GM12878 (cell line): Measurements from ENCODE around the gene IL17RC. TPM values are rescaled to one million over a fixed set of nuclear protein-coding genes. Genes with fewer than 3 reads are reported as not detected.

Experiments used
- ATAC-seq: fragments of 200-7000 bp; cut with Tn5 transposase; 3 replicates; pipeline ENCODE4 v1.9.1; 2020; ENCODE audit warnings: mild to moderate bottlenecking, moderate library complexity
- BruUV-seq: library from RNA; stranded (reverse); fragments of 400-500 nt; replicated peaks from 2 replicates; lab custom pipeline; 2021; lab: Mats Ljungman, UMichigan
- CTCF ChIA-PET: fragments of 300-600 bp; sonication (Branson Sonifier 250); formaldehyde crosslinking; extraction: SDS; loops from one replicate; lab custom pipeline; 2021; ENCODE audit warnings: inconsistent platforms; lab: Yijun Ruan, JAX
- POLR2A ChIA-PET: fragments of 350-600 bp; formaldehyde crosslinking; extraction: SDS; loops from one replicate; lab custom pipeline; 2021; ENCODE audit warnings: inconsistent platforms; lab: Charles Lee
- RAD21 ChIA-PET: fragments of 300-600 bp; sonication (Branson Sonifier 250); formaldehyde crosslinking; loops from one replicate; lab custom pipeline; 2023; ENCODE audit warnings: antibody characterized with exemption; ENCODE audit not compliant: unreplicated experiment; lab: Charles Lee
- SMC1A ChIA-PET: fragments of 300-600 bp; sonication (Branson Sonifier 250); formaldehyde crosslinking; loops from one replicate; lab custom pipeline; 2023; ENCODE audit not compliant: unreplicated experiment, uncharacterized antibody; lab: Charles Lee
- DNase-seq: peaks from one replicate; pipeline ENCODE4 v3.0.0-alpha.2; 2011; ENCODE audit warnings: low read depth, low spot score
- FAIRE-seq: peaks from 3 replicates; lab custom pipeline; 2011; peaks lifted over from hg19 to GRCh38; lab: Jason Lieb, UNC
- H2AFZ ChIP-seq: 2 replicates; pipeline ENCODE4 v1.6.0; 2011; ENCODE audit warnings: low read depth, low read length, control low read depth; ENCODE audit not compliant: control insufficient read depth
- H3K27ac ChIP-seq: 2 replicates; pipeline ENCODE4 v1.5.1; 2011; ENCODE audit warnings: control low read depth; ENCODE audit not compliant: control insufficient read depth, insufficient read depth
- H3K27me3 ChIP-seq, 2 experiments: replicated peaks in 1 of 2; 2 replicates each; pipeline versions ENCODE4 v1.6.0 to v1.6.1; 2011; ENCODE audit warnings: low read length in 1 of 2; ENCODE audit not compliant: control insufficient read depth in 2 of 2, insufficient read depth in 2 of 2
- H3K36me3 ChIP-seq, 2 experiments: 2 replicates each; pipeline ENCODE4 v1.5.1; 2011; ENCODE audit warnings: low read length in 1 of 2; ENCODE audit not compliant: control insufficient read depth in 2 of 2, insufficient read depth in 2 of 2
- H3K4me1 ChIP-seq: 2 replicates; pipeline ENCODE4 v1.6.1; 2011; ENCODE audit warnings: mild to moderate bottlenecking, low read length, moderate library complexity, mixed read lengths; ENCODE audit not compliant: control insufficient read depth, insufficient read depth
- H3K4me2 ChIP-seq: 2 replicates; pipeline ENCODE4 v1.6.0; 2011; ENCODE audit warnings: control low read depth; ENCODE audit not compliant: control insufficient read depth, insufficient read depth
- H3K4me3 ChIP-seq: fragments of 200-600 bp; sonication (generic); 2 replicates; pipeline ENCODE4 v1.5.1; 2016
- H3K79me2 ChIP-seq: 2 replicates; pipeline ENCODE4 v1.6.0; 2011; ENCODE audit warnings: low read length; ENCODE audit not compliant: control insufficient read depth, insufficient read depth
- H3K9ac ChIP-seq: 2 replicates; pipeline ENCODE4 v1.8.0; 2011; ENCODE audit warnings: low read length, control low read depth, mixed read lengths; ENCODE audit not compliant: control insufficient read depth, insufficient read depth
- H3K9me3 ChIP-seq: replicated peaks from 3 replicates; pipeline ENCODE4 v1.5.1; 2011; ENCODE audit warnings: mild to moderate bottlenecking, low read length; ENCODE audit not compliant: control insufficient read depth, insufficient read depth
- H4K20me1 ChIP-seq: 2 replicates; pipeline ENCODE4 v1.6.0; 2011; ENCODE audit not compliant: control insufficient read depth, insufficient read depth
- CHD4 ChIP-seq: fragments of 200-600 bp; sonication (generic); IDR thresholded peaks from 2 replicates; pipeline ENCODE4 v1.6.1; 2016; ENCODE audit warnings: mild to moderate bottlenecking
- ESRRA ChIP-seq: IDR thresholded peaks from 2 replicates; pipeline ENCODE4 v1.6.1; 2012; ENCODE audit warnings: mild to moderate bottlenecking, low read length, improper control_type of control experiment
- HCFC1 ChIP-seq: fragments of 150-350 bp; IDR thresholded peaks from 2 replicates; pipeline ENCODE4 v1.6.1; 2014; ENCODE audit warnings: low read length
- MXI1 ChIP-seq: fragments of 150-350 bp; IDR thresholded peaks from 2 replicates; pipeline ENCODE4 v1.6.1; 2011; ENCODE audit warnings: low read depth, mild to moderate bottlenecking, inconsistent platforms, low read length, improper control_type of control experiment
- NFIC ChIP-seq: IDR thresholded peaks from 2 replicates; pipeline ENCODE4 v1.6.1; 2012; ENCODE audit warnings: low read depth, mild to moderate bottlenecking, inconsistent platforms, low read length, moderate library complexity
- NFYB ChIP-seq: IDR thresholded peaks from 2 replicates; pipeline ENCODE4 v1.6.1; 2011; ENCODE audit warnings: low read depth, mild to moderate bottlenecking, low read length, improper control_type of control experiment, moderate library complexity; ENCODE audit not compliant: insufficient read depth
- NRF1 ChIP-seq: conservative IDR thresholded peaks from 2 replicates; pipeline ENCODE4 v1.6.1; 2011; ENCODE audit warnings: mild to moderate bottlenecking, low read depth, low read length, improper control_type of control experiment
- RELB ChIP-seq: fragments of 450-650 bp; IDR thresholded peaks from 2 replicates; pipeline ENCODE4 v1.6.1; 2017; ENCODE audit warnings: low read depth, mild to moderate bottlenecking, moderate library complexity
- SIX5 ChIP-seq: IDR thresholded peaks from 2 replicates; pipeline ENCODE4 v1.6.1; 2011; ENCODE audit warnings: mild to moderate bottlenecking, low read depth, low read length, moderate library complexity; ENCODE audit not compliant: severe bottlenecking
- SUZ12 ChIP-seq: fragments of 200-600 bp; sonication (generic); IDR thresholded peaks from one replicate; pipeline ENCODE4 v1.6.1; 2018; ENCODE audit warnings: antibody characterized with exemption, mild to moderate bottlenecking; ENCODE audit not compliant: unreplicated experiment
- ZBTB4 ChIP-seq: fragments of 450-650 bp; formaldehyde crosslinking; IDR thresholded peaks from 2 replicates; pipeline ENCODE4 v1.4.0; 2022; ENCODE audit warnings: mild to moderate bottlenecking, moderate library complexity
- ZNF24 ChIP-seq: fragments of 450-650 bp; IDR thresholded peaks from 2 replicates; pipeline ENCODE4 v1.6.1; 2017; ENCODE audit warnings: antibody characterized with exemption, mild to moderate bottlenecking
- ZNF687 ChIP-seq: fragments of 450-650 bp; IDR thresholded peaks from 2 replicates; pipeline ENCODE4 v1.6.1; 2017; ENCODE audit warnings: mild to moderate bottlenecking, moderate library complexity
- WGBS: methylation state at CpG from one replicate; pipeline ENCODE4 v1.1.6; 2016; ENCODE audit warnings: low lambda C conversion rate; ENCODE audit not compliant: insufficient replicate concordance, insufficient coverage; ENCODE audit errors: missing lambda C conversion rate; 5-methylcytosine and 5-hydroxymethylcytosine counted together
- in situ Hi-C: fragments of 300-500 bp; cut with MboI; formaldehyde crosslinking; loops from 9 replicates; pipeline ENCODE4 v1.14.3; 2018; ENCODE audit warnings: mixed read lengths
- intact Hi-C: fragments of 100-400 bp; cut with micrococcal nuclease; formaldehyde crosslinking; loops from one replicate; pipeline ENCODE4 v1.14.2; 2022; ENCODE audit not compliant: unreplicated experiment
- polyA plus RNA-seq, 11 experiments: library from polyadenylated mRNA; depleted of rRNA in 4 of 11; unstranded in 6 of 11; stranded (reverse) in 5 of 11; fragments of >200 nt; fragmentation: Nextera tagmentation in 4 of 11; fragmentation: Illumina TruSeq in 1 of 11; extraction: Ambion mirVana in 4 of 11; extraction: Trizol in 1 of 11; gene quantifications; 1 replicate in 1 of 11; 2 replicates in 10 of 11; pipeline versions ENCODE4 v1.2.1 to v1.2.3, GENCODE V29; 2011 to 2016; ENCODE audit warnings: inconsistent platforms in 2 of 11, missing spikeins in 2 of 11, low read depth in 1 of 11
- total RNA-seq, 4 experiments: library from RNA; depleted of rRNA in 3 of 4; stranded (reverse); fragments of >200 nt in 3 of 4; fragmentation: Illumina TruSeq in 1 of 4; extraction: Trizol in 1 of 4; gene quantifications; 2 replicates each; pipeline versions ENCODE4 v1.2.1 to v1.2.3, GENCODE V29; 2013 to 2021

Gene IL17RC
- total and polyA plus RNA-seq, 10 of the 15 experiments (the other 5 are each of a cell fraction or from before 2014, with no cell fraction given): 0.07 to 4.4 (median 0.34) TPM; not detected in 3

GRCh38 chr3:9948586-9948985 lies 31.7 kb downstream of the IL17RC start (continued):
- no peak for TF ChIP-seq ZBTB4 (CRISPR knock-in tag)
- no peak for TF ChIP-seq NRF1
- no peak for TF ChIP-seq CHD4
- no peak for TF ChIP-seq ZNF24

GRCh38 chr3:9949115-9949514 lies 32.2 kb downstream of the IL17RC start:
- ChIA-PET SMC1A (interaction anchor here (1.4 kb wide), 1 partner anchor 14 kb away, joined by 4 read pairs; no protein-coding TSS in a partner anchor), POLR2A (no interaction called here), RAD21 (interaction anchor here (5.2 kb wide), 1 partner anchor 17 kb away, joined by 24 read pairs; the partner anchor contains the start of gene CRELD1), CTCF (interaction anchor here (2.1 kb wide), 1 partner anchor 17 kb away, joined by 5 read pairs; no protein-coding TSS in a partner anchor)
- H3K27me3 ChIP-seq: no peaks in the 10 kb centered on the region
- H3K9ac ChIP-seq: no peak overlapping the region
- 95% methylated on average over 7 of the region's 7 CpGs for WGBS
- FAIRE-seq (no peak), DNase-seq (no peak), ATAC-seq (no peak)
- in situ Hi-C loops: no loop called here
- no peak overlapping the region for H3K27ac ChIP-seq
- no peaks in the 10 kb centered on the region for H3K9me3 ChIP-seq
- no TSS peak for BruUV-seq
- TF ChIP-seq ZNF687: no peak
- no peak for TF ChIP-seq SUZ12
- TF ChIP-seq RELB: no peak
- TF ChIP-seq SIX5: no peak
- TF ChIP-seq NFYB: no peak
- TF ChIP-seq NFIC: no peak
- no peak for TF ChIP-seq MXI1
- TF ChIP-seq ESRRA: no peak
- no peak for TF ChIP-seq HCFC1
- peaks cover 0 to 6% of the 10 kb centered on the region in 2 experiments; a peak in 2 of 4 replicates for H3K36me3 ChIP-seq
- no peaks in the 10 kb centered on the region for H4K20me1 ChIP-seq
- no peaks in the 10 kb centered on the region for H3K79me2 ChIP-seq
- intact Hi-C loops: no loop called here
- H3K4me1 ChIP-seq: peaks cover 3% of the 10 kb centered on the region; the same call in 1 of the 2 replicates
- H3K4me3 ChIP-seq: no peak overlapping the region
- H3K4me2 ChIP-seq: no peak overlapping the region
- H2AFZ ChIP-seq: no peak overlapping the region
